K562 (cell line): Measurements from ENCODE around the gene PQBP1. TPM values are rescaled to one million over a fixed set of nuclear protein-coding genes. Genes with fewer than 3 reads are reported as not detected.
A peak's percentile ranks its signal among the peaks of the same experiment; 100 is the strongest.

ENCODE experiments used
- ATAC-seq: fragments of 200-7000 bp; cut with Tn5 transposase; 3 replicates; pipeline ENCODE4 v1.9.1; 2020; ENCODE audit warnings: moderate library complexity
- BruUV-seq: library from RNA; stranded (reverse); fragments of 400-500 nt; replicated peaks from 2 replicates; lab custom pipeline; 2021; lab: Mats Ljungman, UMichigan
- CTCF ChIA-PET: fragments of 300-600 bp; formaldehyde crosslinking; extraction: SDS; loops from one replicate; lab custom pipeline; 2021; ENCODE audit warnings: low intra/inter-chr PET ratio; lab: Yijun Ruan, JAX
- POLR2A ChIA-PET: fragments of 300-600, 350-650 bp; sonication (Branson Sonifier 250); formaldehyde crosslinking; extraction: SDS; loops from one replicate; lab custom pipeline; 2021; ENCODE audit warnings: antibody characterized with exemption, inconsistent platforms; lab: Yijun Ruan, JAX
- DNase-seq, 4 experiments: peaks; one replicate each; pipeline versions ENCODE4 v3.0.0 to v3.0.0-alpha.2; 2011 to 2018; ENCODE audit warnings: low spot score in 3 of 4, mixed read lengths in 3 of 4; ENCODE audit errors: extremely low read depth in 1 of 4
- FAIRE-seq: peaks from 2 replicates; lab custom pipeline; 2011; peaks lifted over from hg19 to GRCh38; lab: Jason Lieb, UNC
- H2AFZ ChIP-seq: 2 replicates; pipeline ENCODE4 v1.6.0; 2011; ENCODE audit warnings: low read depth, low read length, control low read depth, inconsistent platforms
- H3K27ac ChIP-seq: fragments of 200-600 bp; 3 replicates; pipeline ENCODE4 v1.8.0; 2011; ENCODE audit warnings: low read depth, mild to moderate bottlenecking, control low read depth, inconsistent platforms, low read length, moderate library complexity, mixed read lengths; ENCODE audit errors: extremely low read depth
- H3K27me3 ChIP-seq, 2 experiments: fragments of 300-600 bp in 1 of 2; 2 replicates in 1 of 2; 3 replicates in 1 of 2; pipeline versions ENCODE4 v1.6.0 to v1.8.0; 2011; ENCODE audit warnings: inconsistent platforms in 2 of 2, low read length in 2 of 2, mild to moderate bottlenecking in 1 of 2, mixed read lengths in 1 of 2, moderate library complexity in 1 of 2; ENCODE audit not compliant: control insufficient read depth in 2 of 2, insufficient read depth in 2 of 2
- H3K36me3 ChIP-seq: fragments of 300-600 bp; 3 replicates; pipeline ENCODE4 v1.8.0; 2011; ENCODE audit warnings: mild to moderate bottlenecking, low read length, inconsistent platforms; ENCODE audit not compliant: control insufficient read depth, insufficient read depth
- H3K4me1 ChIP-seq, 2 experiments: fragments of 200-600 bp in 1 of 2; replicated peaks in 1 of 2; 2 replicates in 1 of 2; 3 replicates in 1 of 2; pipeline versions ENCODE4 v1.5.1 to v1.8.0; 2011; ENCODE audit warnings: inconsistent platforms in 2 of 2, low read length in 2 of 2, mild to moderate bottlenecking in 1 of 2, mixed read lengths in 1 of 2, moderate library complexity in 1 of 2; ENCODE audit not compliant: control insufficient read depth in 2 of 2, insufficient read depth in 2 of 2
- H3K4me2 ChIP-seq: 2 replicates; pipeline ENCODE4 v1.6.1; 2011; ENCODE audit warnings: low read length, control low read depth, inconsistent platforms, mixed read lengths; ENCODE audit not compliant: insufficient read depth
- H3K4me3 ChIP-seq: fragments of 200-600 bp; sonication (generic), shearing (Covaris generic); 2 replicates; pipeline ENCODE4 v1.5.1; 2016; ENCODE audit warnings: control low read depth, inconsistent platforms
- H3K79me2 ChIP-seq: fragments of 200-600 bp; 3 replicates; pipeline ENCODE4 v1.8.0; 2011; ENCODE audit warnings: low read length, inconsistent platforms; ENCODE audit not compliant: control insufficient read depth, insufficient read depth
- H3K9ac ChIP-seq, 2 experiments: 2 replicates each; pipeline versions ENCODE4 v1.6.0 to v1.6.1; 2011; ENCODE audit warnings: low read depth in 2 of 2, low read length in 2 of 2, control low read depth in 1 of 2, inconsistent platforms in 1 of 2, mild to moderate bottlenecking in 1 of 2, mixed read lengths in 1 of 2; ENCODE audit not compliant: insufficient read depth in 1 of 2
- H3K9me1 ChIP-seq: one replicate; pipeline ENCODE4 v1.6.0; 2011; ENCODE audit warnings: inconsistent platforms, mild to moderate bottlenecking, low read length, moderate library complexity; ENCODE audit not compliant: control insufficient read depth, insufficient read depth
- H3K9me3 ChIP-seq: replicated peaks from 2 replicates; pipeline ENCODE4 v1.5.1; 2011; ENCODE audit warnings: low read depth, low read length, inconsistent platforms; ENCODE audit not compliant: control insufficient read depth, insufficient read depth
- H4K20me1 ChIP-seq: replicated peaks from 2 replicates; pipeline ENCODE4 v1.6.1; 2011; ENCODE audit warnings: low read length, inconsistent platforms, mixed read lengths; ENCODE audit not compliant: control insufficient read depth, insufficient read depth
- CAMTA2 ChIP-seq: fragments of 250-450 bp; sonication (Bioruptor Pico); conservative IDR thresholded peaks from 2 replicates; pipeline ENCODE4 v1.5.1; 2022
- CTBP1 ChIP-seq: fragments of 450-650 bp; IDR thresholded peaks from 2 replicates; pipeline ENCODE4 v1.6.1; 2016; ENCODE audit warnings: borderline replicate concordance
- EGR1 ChIP-seq: fragments of 450-650 bp; conservative IDR thresholded peaks from 2 replicates; pipeline ENCODE4 v1.6.1; 2017; ENCODE audit warnings: mild to moderate bottlenecking
- EWSR1 ChIP-seq: fragments of 450-650 bp; IDR thresholded peaks from 2 replicates; pipeline ENCODE4 v1.6.1; 2018; ENCODE audit warnings: borderline replicate concordance, mild to moderate bottlenecking, low read depth, moderate library complexity; ENCODE audit not compliant: partially characterized antibody
- GATA2 ChIP-seq: sonication (generic); formaldehyde crosslinking; IDR thresholded peaks from 2 replicates; pipeline ENCODE4 v1.4.0; 2020; ENCODE audit warnings: mild to moderate bottlenecking, missing genetic modification reagents
- KDM1A ChIP-seq, 2 experiments: fragments of 450-650 bp; IDR thresholded peaks; 2 replicates each; pipeline ENCODE4 v1.6.1; 2016; ENCODE audit warnings: mild to moderate bottlenecking in 2 of 2
- MYC ChIP-seq, 2 experiments: fragments of 250-450 bp in 1 of 2; sonication (Bioruptor Pico) in 1 of 2; IDR thresholded peaks; 2 replicates each; pipeline versions ENCODE4 v1.5.1 to v1.6.1; 2012 to 2021; ENCODE audit warnings: low read depth in 2 of 2, borderline replicate concordance in 1 of 2, improper control_type of control experiment in 1 of 2, low read length in 1 of 2, mild to moderate bottlenecking in 1 of 2, moderate library complexity in 1 of 2
- OTX1 ChIP-seq: fragments of 450-650 bp; formaldehyde crosslinking; IDR thresholded peaks from 2 replicates; pipeline ENCODE4 v1.4.0; 2022; ENCODE audit warnings: mild to moderate bottlenecking
- POLR2A ChIP-seq: fragments of 450-650 bp; conservative IDR thresholded peaks from 2 replicates; pipeline ENCODE4 v1.6.1; 2016
- SNRNP70 ChIP-seq: fragments of 200-400 bp; formaldehyde crosslinking; optimal IDR thresholded peaks from 2 replicates; pipeline ENCODE3; 2017; ENCODE audit warnings: low read depth, low read length
- SPI1 ChIP-seq: IDR thresholded peaks from 2 replicates; pipeline ENCODE4 v1.6.1; 2011; ENCODE audit warnings: low read depth, low read length, control low read depth, borderline replicate concordance
- SRF ChIP-seq, 2 experiments: fragments of 250-450, 450-650 bp in 1 of 2; sonication (Bioruptor Pico) in 1 of 2; sonication (generic) in 1 of 2; formaldehyde crosslinking; IDR thresholded peaks; 2 replicates each; pipeline versions ENCODE4 v1.5.0 to v1.5.1; 2020 to 2022; ENCODE audit warnings: mild to moderate bottlenecking in 1 of 2, missing genetic modification reagents in 1 of 2
- ZNF217 ChIP-seq: sonication (generic); formaldehyde crosslinking; IDR thresholded peaks from 2 replicates; pipeline ENCODE4 v1.8.0; 2022; ENCODE audit warnings: mild to moderate bottlenecking, missing genetic modification reagents
- ZNF232 ChIP-seq: sonication (generic); formaldehyde crosslinking; IDR thresholded peaks from 2 replicates; pipeline ENCODE4 v1.8.0; 2022; ENCODE audit warnings: mild to moderate bottlenecking, missing genetic modification reagents
- ZNF707 ChIP-seq: fragments of 250-450 bp; sonication (Bioruptor Pico); conservative IDR thresholded peaks from 2 replicates; pipeline ENCODE4 v1.8.0; 2022; ENCODE audit warnings: inconsistent platforms, mild to moderate bottlenecking, moderate library complexity
- WGBS: fragments of 100-300 bp; shearing (Covaris generic); methylation state at CpG from one replicate; pipeline ENCODE4 v1.1.6; 2016; ENCODE audit warnings: low coverage, mixed read lengths; ENCODE audit not compliant: insufficient coverage; ENCODE audit errors: missing lambda C conversion rate; 5-methylcytosine and 5-hydroxymethylcytosine counted together
- in situ Hi-C: fragments of 300-500 bp; cut with MboI; formaldehyde crosslinking; loops from 4 replicates; pipeline ENCODE4 v1.15.0; 2018; ENCODE audit warnings: inconsistent platforms, mixed read lengths
- intact Hi-C: fragments of 100-400 bp; cut with micrococcal nuclease; formaldehyde crosslinking; loops from 2 replicates; pipeline ENCODE4 v1.14.2; 2022
- polyA plus RNA-seq, 8 experiments: library from polyadenylated mRNA; depleted of rRNA in 4 of 8; stranded (reverse) in 5 of 8; unstranded in 3 of 8; fragments of >200 nt; fragmentation: Nextera tagmentation in 2 of 8; fragmentation: Illumina TruSeq in 1 of 8; extraction: Ambion mirVana in 2 of 8; extraction: Trizol in 1 of 8; gene quantifications; 2 replicates each; pipeline versions ENCODE4 v1.2.1 to v1.2.3, GENCODE V29; 2011 to 2014; ENCODE audit warnings: inconsistent platforms in 1 of 8, missing spikeins in 1 of 8
- total RNA-seq, 7 experiments: library from RNA; depleted of rRNA in 6 of 7; stranded (reverse); fragments of >200 nt in 6 of 7; fragmentation: Illumina TruSeq in 2 of 7; extraction: Trizol in 2 of 7; gene quantifications; 2 replicates each; pipeline versions ENCODE4 v1.2.1 to v1.2.3, GENCODE V29; 2011 to 2021; ENCODE audit warnings: low replicate concordance in 1 of 7
- TF ChIP-seq, protein P1 (sequence below): sonication (generic); formaldehyde crosslinking; IDR thresholded peaks from 2 replicates; pipeline ENCODE4 v1.8.0; 2022; ENCODE audit warnings: missing genetic modification reagents, mild to moderate bottlenecking, moderate library complexity, borderline replicate concordance
- TF ChIP-seq, protein P2 (sequence below), 2 experiments: IDR thresholded peaks in 1 of 2; conservative IDR thresholded peaks in 1 of 2; 2 replicates each; pipeline ENCODE4 v1.6.1; 2016; ENCODE audit warnings: low read depth in 2 of 2, mild to moderate bottlenecking in 1 of 2, missing compliant biosample characterization in 1 of 2, missing genetic modification characterization in 1 of 2, moderate library complexity in 1 of 2

The PQBP1 gene
- total and polyA plus RNA-seq, 9 of the 15 experiments (the other 6 are each of a cell fraction or from before 2014, with no cell fraction given), result 41.3 to 262 (median 112) TPM

DNA sequence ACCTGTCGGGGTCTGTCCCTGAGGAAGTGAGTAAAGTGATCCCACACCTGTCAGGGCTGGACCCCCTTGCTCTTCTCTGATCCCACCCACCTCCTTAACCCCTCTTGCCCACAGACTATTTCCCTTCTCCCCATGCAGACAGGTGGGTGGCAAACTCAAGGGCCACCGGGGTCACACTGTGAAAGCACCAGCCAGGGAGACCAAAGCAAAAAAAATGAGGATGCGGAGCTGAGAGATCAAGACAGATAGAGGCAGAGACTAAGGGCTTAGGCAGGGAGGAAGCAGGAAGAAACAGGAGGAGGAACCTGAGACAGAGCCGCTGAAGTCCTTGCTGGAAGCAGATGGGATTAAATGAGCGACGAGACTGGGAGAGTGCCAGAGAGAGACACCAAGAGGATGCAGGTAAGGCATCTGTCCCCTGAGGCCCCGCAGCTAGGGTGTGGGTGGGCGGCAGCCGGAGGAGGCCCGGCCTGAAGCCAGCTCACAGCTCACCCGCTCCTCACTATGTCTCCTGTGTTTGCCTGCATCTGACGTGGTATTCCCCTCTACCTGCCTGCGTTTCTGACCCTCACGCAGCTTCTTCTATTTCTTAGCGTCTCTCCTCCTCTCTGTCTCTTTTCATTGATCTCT lies 7.3 kb upstream of the PQBP1 start:
- BruUV-seq, result no TSS peak
- WGBS, result 19% methylated on average over 13 of the region's 15 CpGs
- Histone ChIP-seq H3K79me2 (peaks cover 13% of the 10 kb centered on the region), H3K4me2 (peak overlapping the region; percentile 90), H3K27me3 (no peaks in the 10 kb centered on the region), H2AFZ (peak overlapping the region; percentile 74), H3K36me3 (peaks cover 27% of the 10 kb centered on the region; the same call in 2 of the 3 replicates), H3K27ac (peak overlapping the region; percentile 55; the same call in 1 of the 3 replicates), H3K9ac (peak overlapping the region; percentile 53 to 85), H3K4me1 (peaks cover 6 to 28% of the 10 kb centered on the region in 2 experiments; a peak in 4 of 5 replicates), H3K9me1 (no peaks in the 10 kb centered on the region), H3K4me3 (peak overlapping the region; percentile 61), H4K20me1 (0 out of 2 replicates have a peak, but pooled peaks cover 6% of the 10 kb centered on the region), H3K9me3 (no peaks in the 10 kb centered on the region)
- DNase-seq (peak in 1 of 4 experiments; percentile 26), ATAC-seq (peak; percentile 6), FAIRE-seq (peak; percentile 67)
- intact Hi-C loops, result no loop called here
- ChIA-PET POLR2A (interaction anchor here (0.6 to 2.0 kb wide), 2 partner anchors 15 to 105 kb away, joined by 3 to 6 read pairs; no protein-coding TSS in a partner anchor), CTCF (no interaction called here)
- in situ Hi-C loops, result no loop called here
- TF ChIP-seq CAMTA2 (CRISPR knock-in tag) (no peak), ZNF232 (CRISPR knock-in tag) (no peak), CTBP1 (0 out of 2 replicates have a peak, but pooled peaks have one; percentile 28), POLR2A (0 out of 2 replicates have a peak, but pooled peaks have one; percentile 4), KDM1A (IDR thresholded peaks at IDR 0.05) (no peak), SNRNP70 (no peak), SRF (CRISPR knock-in tag; IDR thresholded peaks at IDR 0.05) (peak in 1 of 2 experiments; percentile 20; a peak in 1 of 4 replicates), ZNF217 (CRISPR knock-in tag) (no peak), GATA2 (CRISPR knock-in tag) (peak; percentile 59; the same call in 1 of the 2 replicates), EGR1 (peak; percentile 35), EWSR1 (no peak), OTX1 (CRISPR knock-in tag) (no peak), ZNF707 (CRISPR knock-in tag) (no peak), MYC (IDR thresholded peaks at IDR 0.05; ENCODE audit: low read depth, low read length) (no peak), MYC (CRISPR knock-in tag; IDR thresholded peaks at IDR 0.05; ENCODE audit: borderline replicate concordance, low read depth) (no peak), SPI1 (0 out of 2 replicates have a peak, but pooled peaks have one; percentile 15)
- TF ChIP-seq, protein P1, sequence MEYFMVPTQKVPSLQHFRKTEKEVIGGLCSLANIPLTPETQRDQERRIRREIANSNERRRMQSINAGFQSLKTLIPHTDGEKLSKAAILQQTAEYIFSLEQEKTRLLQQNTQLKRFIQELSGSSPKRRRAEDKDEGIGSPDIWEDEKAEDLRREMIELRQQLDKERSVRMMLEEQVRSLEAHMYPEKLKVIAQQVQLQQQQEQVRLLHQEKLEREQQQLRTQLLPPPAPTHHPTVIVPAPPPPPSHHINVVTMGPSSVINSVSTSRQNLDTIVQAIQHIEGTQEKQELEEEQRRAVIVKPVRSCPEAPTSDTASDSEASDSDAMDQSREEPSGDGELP (CRISPR knock-in tag), result 0 out of 2 replicates have a peak, but pooled peaks have one; percentile 20
- TF ChIP-seq, protein P2, sequence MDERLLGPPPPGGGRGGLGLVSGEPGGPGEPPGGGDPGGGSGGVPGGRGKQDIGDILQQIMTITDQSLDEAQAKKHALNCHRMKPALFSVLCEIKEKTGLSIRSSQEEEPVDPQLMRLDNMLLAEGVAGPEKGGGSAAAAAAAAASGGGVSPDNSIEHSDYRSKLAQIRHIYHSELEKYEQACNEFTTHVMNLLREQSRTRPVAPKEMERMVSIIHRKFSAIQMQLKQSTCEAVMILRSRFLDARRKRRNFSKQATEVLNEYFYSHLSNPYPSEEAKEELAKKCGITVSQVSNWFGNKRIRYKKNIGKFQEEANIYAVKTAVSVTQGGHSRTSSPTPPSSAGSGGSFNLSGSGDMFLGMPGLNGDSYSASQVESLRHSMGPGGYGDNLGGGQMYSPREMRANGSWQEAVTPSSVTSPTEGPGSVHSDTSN (CRISPR knock-in tag; IDR thresholded peaks at IDR 0.05; ENCODE audit: low read depth), result no peak
- TF ChIP-seq, protein P2 (tag; conservative IDR thresholded peaks at IDR 0.05; ENCODE audit: low read depth), result no peak
